GM12872 (cell line): ENCODE results near the gene PIP4K2A.
A peak's percentile ranks its signal among the peaks of the same experiment; 100 is the strongest.

Experiments used
- CTCF ChIP-seq: IDR thresholded peaks from 3 replicates; pipeline ENCODE4 v1.5.1; 2011; ENCODE audit warnings: low read depth, mild to moderate bottlenecking, low read length, moderate library complexity; ENCODE audit not compliant: insufficient read depth

Gene PIP4K2A

GRCh38 chr10:22620140-22620857, 94.1 kb downstream of the PIP4K2A start:
- no peak for TF ChIP-seq CTCF

GRCh38 chr10:22619101-22619500, 95.3 kb downstream of the PIP4K2A start:
- no peak for TF ChIP-seq CTCF

GRCh38 chr10:22618078-22618785, 96.1 kb downstream of the PIP4K2A start:
- TF ChIP-seq CTCF, result no peak

- TF ChIP-seq CTCF, result peak; percentile 37; the same call in 2 of the 3 replicates
These were observed 96.9 kb downstream of the PIP4K2A start for GRCh38 chr10:22617516-22617915.

GRCh38 chr10:22617051-22617450, 97.3 kb downstream of the PIP4K2A start:
- TF ChIP-seq CTCF, result no peak

- no peak for TF ChIP-seq CTCF
These were observed 98.4 kb downstream of the PIP4K2A start for GRCh38 chr10:22615819-22616499.

GRCh38 chr10:22615101-22615500, 99.3 kb downstream of the PIP4K2A start:
- TF ChIP-seq CTCF, result no peak
